Suprapubic skin (tissue), 4 donors: ENCODE data around the gene SLIT1.

ENCODE experiments used
- EP300 ChIP-seq: sonication (generic); formaldehyde crosslinking; IDR thresholded peaks from one replicate; pipeline ENCODE4 v1.6.1; 2017; ENCODE audit warnings: antibody characterized with exemption
- POLR2A ChIP-seq, 2 donors: fragments of 450-650 bp; IDR thresholded peaks; one replicate each; pipeline ENCODE4 v1.6.1; 2017; ENCODE audit warnings: antibody characterized with exemption in 2 of 2, mild to moderate bottlenecking in 2 of 2, moderate library complexity in 2 of 2
- POLR2AphosphoS5 ChIP-seq, 3 donors: sonication (generic); formaldehyde crosslinking; IDR thresholded peaks; one replicate each; pipeline ENCODE4 v1.6.1; 2017; ENCODE audit warnings: antibody characterized with exemption in 3 of 3
- TF ChIP-seq, protein P1 (sequence below), 2 donors: fragments of 200-600 bp in 1 of 2; fragments of 450-650 bp in 1 of 2; sonication (generic) in 1 of 2; IDR thresholded peaks; one replicate each; pipeline ENCODE4 v1.5.1; 2016 to 2019; ENCODE audit warnings: antibody characterized with exemption in 2 of 2, mild to moderate bottlenecking in 1 of 2, moderate library complexity in 1 of 2

DNA sequence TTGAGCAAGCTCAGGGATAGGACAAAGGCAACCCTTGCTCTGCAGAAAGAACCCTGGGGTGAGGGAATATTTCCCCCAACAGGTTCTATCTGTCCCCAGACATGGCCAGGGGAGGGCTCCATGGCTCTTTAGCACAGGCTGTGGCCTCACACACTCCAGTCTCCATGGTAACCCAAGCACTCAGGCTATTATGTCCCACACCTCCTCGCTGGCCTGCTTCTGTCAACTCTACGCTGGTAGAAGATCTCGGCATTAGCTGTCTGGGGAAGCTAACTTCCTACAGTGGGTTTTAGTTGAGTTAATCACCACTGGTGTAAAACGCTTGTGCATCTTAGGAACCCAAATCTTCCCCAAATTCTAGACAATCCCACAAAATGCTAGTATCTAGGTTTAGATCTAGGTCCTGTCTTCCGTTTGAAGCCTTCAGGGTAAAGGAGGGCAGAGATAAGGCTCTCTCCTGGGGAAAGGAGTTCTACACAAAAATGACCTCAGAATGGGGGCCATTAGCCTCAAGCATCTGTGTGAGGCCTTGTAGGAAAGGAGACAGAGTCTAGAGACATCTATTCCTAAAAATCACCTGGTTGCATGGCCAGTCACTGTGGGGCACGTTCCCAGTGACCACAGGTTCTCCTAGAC, 36.7 kb upstream of the SLIT1 start:
- TF ChIP-seq, protein P1, sequence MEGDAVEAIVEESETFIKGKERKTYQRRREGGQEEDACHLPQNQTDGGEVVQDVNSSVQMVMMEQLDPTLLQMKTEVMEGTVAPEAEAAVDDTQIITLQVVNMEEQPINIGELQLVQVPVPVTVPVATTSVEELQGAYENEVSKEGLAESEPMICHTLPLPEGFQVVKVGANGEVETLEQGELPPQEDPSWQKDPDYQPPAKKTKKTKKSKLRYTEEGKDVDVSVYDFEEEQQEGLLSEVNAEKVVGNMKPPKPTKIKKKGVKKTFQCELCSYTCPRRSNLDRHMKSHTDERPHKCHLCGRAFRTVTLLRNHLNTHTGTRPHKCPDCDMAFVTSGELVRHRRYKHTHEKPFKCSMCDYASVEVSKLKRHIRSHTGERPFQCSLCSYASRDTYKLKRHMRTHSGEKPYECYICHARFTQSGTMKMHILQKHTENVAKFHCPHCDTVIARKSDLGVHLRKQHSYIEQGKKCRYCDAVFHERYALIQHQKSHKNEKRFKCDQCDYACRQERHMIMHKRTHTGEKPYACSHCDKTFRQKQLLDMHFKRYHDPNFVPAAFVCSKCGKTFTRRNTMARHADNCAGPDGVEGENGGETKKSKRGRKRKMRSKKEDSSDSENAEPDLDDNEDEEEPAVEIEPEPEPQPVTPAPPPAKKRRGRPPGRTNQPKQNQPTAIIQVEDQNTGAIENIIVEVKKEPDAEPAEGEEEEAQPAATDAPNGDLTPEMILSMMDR (IDR thresholded peaks at IDR 0.05), result no peak
- no peak for TF ChIP-seq POLR2A (IDR thresholded peaks at IDR 0.05)
- TF ChIP-seq POLR2AphosphoS5 (IDR thresholded peaks at IDR 0.05), result no peak
- no peak for TF ChIP-seq EP300
